Measurements from ENCODE around the gene ZYG11B. TPM values are rescaled to one million over a fixed set of nuclear protein-coding genes. Genes with fewer than 3 reads are reported as not detected.
"Not testable (repeated sequence)": the region's sequence is repeated elsewhere in the genome, so short reads cannot be mapped to it uniquely, and the experiment has no call there.

Gene ZYG11B
- total RNA-seq, 1 donor, result 31.1 TPM

GRCh38 chr1:52839175-52839574, 112.9 kb downstream of the ZYG11B start:
- peaks cover 12% of the 10 kb centered on the region for H3K4me1 ChIP-seq (ENCODE audit: insufficient read depth, low read length)
- peaks cover 31% of the 10 kb centered on the region for H3K27me3 ChIP-seq (ENCODE audit: insufficient read depth, low read length)
- not testable (repeated sequence) for H3K4me3 ChIP-seq (ENCODE audit: low read length); H3K9me3 ChIP-seq (ENCODE audit: low read depth, low read length)

GRCh38 chr1:52842643-52843310, 116.5 kb downstream of the ZYG11B start, which contains the start of gene ZYG11A:
TSS of gene ZYG11A (plus strand) at chr1:52842760. CDS start at chr1:52842884, 124 bp downstream.
- no peaks in the 10 kb centered on the region for H3K9me3 ChIP-seq (ENCODE audit: low read depth, low read length)
- H3K4me3 ChIP-seq (ENCODE audit: low read length), result peak within 1 kb of the TSS; percentile 21
- peaks cover 12% of the 10 kb centered on the region for H3K4me1 ChIP-seq (ENCODE audit: insufficient read depth, low read length)
- H3K27me3 ChIP-seq (ENCODE audit: insufficient read depth, low read length), result peaks cover 49% of the 10 kb centered on the region

GRCh38 chr1:52845119-52845518, 118.9 kb downstream of the ZYG11B start:
- H3K4me1 ChIP-seq (ENCODE audit: insufficient read depth, low read length), result peaks cover 12% of the 10 kb centered on the region
- not testable (repeated sequence) for H3K4me3 ChIP-seq (ENCODE audit: low read length); H3K9me3 ChIP-seq (ENCODE audit: low read depth, low read length)
- peaks cover 49% of the 10 kb centered on the region for H3K27me3 ChIP-seq (ENCODE audit: insufficient read depth, low read length)

GRCh38 chr1:52848423-52848822, 122.2 kb downstream of the ZYG11B start:
- Histone ChIP-seq H3K4me1 (ENCODE audit: insufficient read depth, low read length) (peaks cover 2% of the 10 kb centered on the region), H3K4me3 (ENCODE audit: low read length) (no peak overlapping the region), H3K9me3 (ENCODE audit: low read depth, low read length) (no peaks in the 10 kb centered on the region), H3K27me3 (ENCODE audit: insufficient read depth, low read length) (peaks cover 25% of the 10 kb centered on the region)

- H3K4me1 ChIP-seq (ENCODE audit: insufficient read depth, low read length), result no peaks in the 10 kb centered on the region
- peaks cover under 1% of the 10 kb centered on the region for H3K27me3 ChIP-seq (ENCODE audit: insufficient read depth, low read length)
- H3K4me3 ChIP-seq (ENCODE audit: low read length), result no peak overlapping the region
- H3K9me3 ChIP-seq (ENCODE audit: low read depth, low read length), result no peaks in the 10 kb centered on the region
Observed at GRCh38 chr1:52850951-52851350, 124.7 kb downstream of the ZYG11B start.

- H3K4me1 ChIP-seq (ENCODE audit: insufficient read depth, low read length), result no peaks in the 10 kb centered on the region
- no peaks in the 10 kb centered on the region for H3K9me3 ChIP-seq (ENCODE audit: low read depth, low read length)
- H3K4me3 ChIP-seq (ENCODE audit: low read length), result no peak overlapping the region
- no peaks in the 10 kb centered on the region for H3K27me3 ChIP-seq (ENCODE audit: insufficient read depth, low read length)
Observed at GRCh38 chr1:52852854-52853253, 126.6 kb downstream of the ZYG11B start.

- Histone ChIP-seq H3K27me3 (ENCODE audit: insufficient read depth, low read length) (no peaks in the 10 kb centered on the region), H3K9me3 (ENCODE audit: low read depth, low read length) (no peaks in the 10 kb centered on the region), H3K4me3 (ENCODE audit: low read length) (no peak overlapping the region), H3K4me1 (ENCODE audit: insufficient read depth, low read length) (no peaks in the 10 kb centered on the region)
Observed at GRCh38 chr1:52855584-52855983, 129.3 kb downstream of the ZYG11B start.

GRCh38 chr1:52856026-52856425, 129.8 kb downstream of the ZYG11B start:
- no peaks in the 10 kb centered on the region for H3K4me1 ChIP-seq (ENCODE audit: insufficient read depth, low read length)

GRCh38 chr1:52857443-52857842, 131.2 kb downstream of the ZYG11B start:
- no peaks in the 10 kb centered on the region for H3K27me3 ChIP-seq (ENCODE audit: insufficient read depth, low read length)
- H3K9me3 ChIP-seq (ENCODE audit: low read depth, low read length), result no peaks in the 10 kb centered on the region
- no peak overlapping the region for H3K4me3 ChIP-seq (ENCODE audit: low read length)
- no peaks in the 10 kb centered on the region for H3K4me1 ChIP-seq (ENCODE audit: insufficient read depth, low read length)

More at GRCh38 chr1:52856026-52856425, 129.8 kb downstream of the ZYG11B start:
- Histone ChIP-seq H3K27me3 (ENCODE audit: insufficient read depth, low read length) (no peaks in the 10 kb centered on the region), H3K4me3 (ENCODE audit: low read length) (no peak overlapping the region), H3K9me3 (ENCODE audit: low read depth, low read length) (no peaks in the 10 kb centered on the region)

- H3K4me1 ChIP-seq (ENCODE audit: insufficient read depth, low read length), result no peaks in the 10 kb centered on the region
- no peaks in the 10 kb centered on the region for H3K9me3 ChIP-seq (ENCODE audit: low read depth, low read length)
- no peaks in the 10 kb centered on the region for H3K27me3 ChIP-seq (ENCODE audit: insufficient read depth, low read length)
- no peak overlapping the region for H3K4me3 ChIP-seq (ENCODE audit: low read length)
Observed at GRCh38 chr1:52862666-52863458, 136.6 kb downstream of the ZYG11B start.

- Histone ChIP-seq H3K9me3 (ENCODE audit: low read depth, low read length) (no peaks in the 10 kb centered on the region), H3K4me3 (ENCODE audit: low read length) (no peak overlapping the region), H3K4me1 (ENCODE audit: insufficient read depth, low read length) (no peaks in the 10 kb centered on the region), H3K27me3 (ENCODE audit: insufficient read depth, low read length) (no peaks in the 10 kb centered on the region)
Observed at GRCh38 chr1:52867087-52867863, 141.0 kb downstream of the ZYG11B start.

GRCh38 chr1:52869727-52870126, 143.5 kb downstream of the ZYG11B start:
- H3K27me3 ChIP-seq (ENCODE audit: insufficient read depth, low read length); H3K4me3 ChIP-seq (ENCODE audit: low read length); H3K9me3 ChIP-seq (ENCODE audit: low read depth, low read length); H3K4me1 ChIP-seq (ENCODE audit: insufficient read depth, low read length): not testable (repeated sequence)

- Histone ChIP-seq H3K9me3 (ENCODE audit: low read depth, low read length) (no peaks in the 10 kb centered on the region), H3K27me3 (ENCODE audit: insufficient read depth, low read length) (no peaks in the 10 kb centered on the region), H3K4me1 (ENCODE audit: insufficient read depth, low read length) (no peaks in the 10 kb centered on the region)
Observed at GRCh38 chr1:52876843-52877242, 150.6 kb downstream of the ZYG11B start.

More at GRCh38 chr1:52876843-52877242, 150.6 kb downstream of the ZYG11B start:
- H3K4me3 ChIP-seq (ENCODE audit: low read length), result no peak overlapping the region
